Putamen (tissue), 1 donor: ENCODE results near the gene RPS6KC1.
"Not testable (repeated sequence)": the region's sequence is repeated elsewhere in the genome, so short reads cannot be mapped to it uniquely, and the experiment has no call there.

Experiments
- DNase-seq: peaks from one replicate; pipeline ENCODE4 v3.0.0-alpha.2; 2016; ENCODE audit warnings: low spot score

RPS6KC1 gene

GRCh38 chr1:213106298-213106697 lies 55.3 kb downstream of the RPS6KC1 start:
- DNase-seq: no peak

- DNase-seq: no peak
Measured at GRCh38 chr1:213107613-213108012, 56.6 kb downstream of the RPS6KC1 start.

GRCh38 chr1:213110349-213111300 lies 59.6 kb downstream of the RPS6KC1 start:
- DNase-seq: no peak

- no peak for DNase-seq
Measured at GRCh38 chr1:213111502-213111901, 60.5 kb downstream of the RPS6KC1 start.

- not testable (repeated sequence) for DNase-seq
Measured at GRCh38 chr1:213112723-213113122, 61.7 kb downstream of the RPS6KC1 start.

GRCh38 chr1:213117699-213118180 lies 66.7 kb downstream of the RPS6KC1 start:
- not testable (repeated sequence) for DNase-seq

- DNase-seq: no peak
Measured at GRCh38 chr1:213119794-213120193, 68.8 kb downstream of the RPS6KC1 start.

GRCh38 chr1:213120386-213120785 lies 69.3 kb downstream of the RPS6KC1 start:
- DNase-seq: peak; percentile 35

- DNase-seq: no peak
Measured at GRCh38 chr1:213120961-213121360, 69.9 kb downstream of the RPS6KC1 start.

GRCh38 chr1:213122514-213122929 lies 71.5 kb downstream of the RPS6KC1 start:
- DNase-seq: peak; percentile 53

GRCh38 chr1:213123087-213123486 lies 72.0 kb downstream of the RPS6KC1 start:
- DNase-seq: no peak

GRCh38 chr1:213123536-213123935 lies 72.5 kb downstream of the RPS6KC1 start:
- no peak for DNase-seq

- no peak for DNase-seq
Measured at GRCh38 chr1:213124590-213124989, 73.5 kb downstream of the RPS6KC1 start.

GRCh38 chr1:213125643-213126042 lies 74.6 kb downstream of the RPS6KC1 start:
- DNase-seq: no peak

GRCh38 chr1:213127074-213127473 lies 76.0 kb downstream of the RPS6KC1 start:
- no peak for DNase-seq

- DNase-seq: no peak
Measured at GRCh38 chr1:213131851-213132655, 81.0 kb downstream of the RPS6KC1 start.

- no peak for DNase-seq
Measured at GRCh38 chr1:213135572-213135971, 84.5 kb downstream of the RPS6KC1 start.

GRCh38 chr1:213136190-213136917 lies 85.3 kb downstream of the RPS6KC1 start:
- no peak for DNase-seq

- DNase-seq: no peak
Measured at GRCh38 chr1:213138391-213138790, 87.3 kb downstream of the RPS6KC1 start.

- no peak for DNase-seq
Measured at GRCh38 chr1:213138892-213139291, 87.9 kb downstream of the RPS6KC1 start.

- no peak for DNase-seq
Measured at GRCh38 chr1:213148905-213149304, 97.9 kb downstream of the RPS6KC1 start.

GRCh38 chr1:213150090-213150489 lies 99.0 kb downstream of the RPS6KC1 start:
- not testable (repeated sequence) for DNase-seq
